Skeletal muscle satellite cell (primary cell): ENCODE results near the gene FEZF1.

Experiments used
- H3K27me3 ChIP-seq: 2 replicates; pipeline ENCODE4 v1.7.0; 2013; ENCODE audit warnings: low read length; ENCODE audit not compliant: control insufficient read depth, insufficient read depth
- H3K36me3 ChIP-seq: 2 replicates; pipeline ENCODE4 v1.7.0; 2013; ENCODE audit warnings: mild to moderate bottlenecking, control low read depth, low read length; ENCODE audit not compliant: insufficient read depth
- H3K4me1 ChIP-seq: 2 replicates; pipeline ENCODE4 v1.7.0; 2013; ENCODE audit warnings: low read length; ENCODE audit not compliant: control insufficient read depth, insufficient read depth
- H3K4me2 ChIP-seq: 2 replicates; pipeline ENCODE4 v1.7.0; 2013; ENCODE audit warnings: mild to moderate bottlenecking, low read length
- H3K4me3 ChIP-seq: 2 replicates; pipeline ENCODE4 v1.7.0; 2013; ENCODE audit warnings: low read length
- H3K9ac ChIP-seq: 2 replicates; pipeline ENCODE4 v1.7.0; 2013; ENCODE audit warnings: mild to moderate bottlenecking, low read depth, low read length, moderate library complexity
- H3K9me3 ChIP-seq: replicated peaks from 2 replicates; pipeline ENCODE4 v1.7.0; 2013; ENCODE audit warnings: mild to moderate bottlenecking, control low read depth, low read length

The FEZF1 gene

DNA sequence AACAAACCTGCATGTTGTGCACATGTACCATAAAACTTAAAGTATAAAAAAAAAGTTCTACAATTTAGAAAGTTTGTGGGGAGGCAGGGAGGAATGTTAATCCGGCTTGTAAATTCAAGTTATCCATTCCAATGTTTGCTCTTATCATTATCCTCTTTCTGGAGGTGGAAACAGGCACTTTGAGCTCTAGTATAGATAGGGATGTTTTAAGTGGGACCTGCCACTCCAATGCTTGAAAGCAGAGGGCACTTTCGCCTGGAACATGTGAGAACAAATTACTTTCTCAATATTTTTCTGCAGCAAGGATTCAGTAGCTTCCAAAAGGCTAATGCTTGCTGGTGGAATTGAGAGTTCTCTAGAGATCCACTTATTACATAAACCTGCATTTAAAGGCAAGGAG, 45.6 kb downstream of the FEZF1 start:
- H3K4me3 ChIP-seq, result no peak overlapping the region
- H3K27me3 ChIP-seq, result no peaks in the 10 kb centered on the region
- H3K9me3 ChIP-seq, result no peaks in the 10 kb centered on the region
- no peak overlapping the region for H3K9ac ChIP-seq
- H3K4me1 ChIP-seq, result no peaks in the 10 kb centered on the region
- H3K36me3 ChIP-seq, result no peaks in the 10 kb centered on the region
- H3K4me2 ChIP-seq, result no peak overlapping the region

- no peak overlapping the region for H3K4me2 ChIP-seq
Measured at GRCh38 chr7:122257056-122257455, 47.5 kb downstream of the FEZF1 start.

DNA sequence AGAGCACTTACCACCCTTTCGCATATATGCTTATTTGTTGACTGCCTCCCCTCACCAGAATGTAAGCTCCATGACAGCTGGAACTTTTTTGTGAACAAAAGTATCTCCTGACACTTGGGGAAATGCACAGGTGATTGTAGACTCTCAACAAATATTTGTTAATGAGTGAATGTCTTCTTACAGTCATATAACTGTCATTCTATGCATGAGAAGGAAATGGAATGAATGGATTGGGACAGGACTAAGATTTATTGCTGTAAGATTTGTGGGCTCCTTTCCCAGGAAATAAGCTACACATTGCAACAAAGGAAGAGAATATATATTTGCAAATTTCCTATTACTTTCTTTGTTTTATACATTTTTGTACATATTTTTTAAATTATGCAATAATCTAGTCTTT, 48.5 kb downstream of the FEZF1 start:
- Histone ChIP-seq H3K4me1 (no peaks in the 10 kb centered on the region), H3K36me3 (no peaks in the 10 kb centered on the region), H3K4me2 (no peak overlapping the region), H3K4me3 (no peak overlapping the region), H3K9me3 (no peaks in the 10 kb centered on the region), H3K27me3 (peaks cover 4% of the 10 kb centered on the region), H3K9ac (no peak overlapping the region)

More at GRCh38 chr7:122257056-122257455, 47.5 kb downstream of the FEZF1 start:
- H3K27me3 ChIP-seq, result peaks cover 4% of the 10 kb centered on the region
- no peaks in the 10 kb centered on the region for H3K36me3 ChIP-seq
- no peak overlapping the region for H3K9ac ChIP-seq
- no peaks in the 10 kb centered on the region for H3K9me3 ChIP-seq
- no peak overlapping the region for H3K4me3 ChIP-seq
- no peaks in the 10 kb centered on the region for H3K4me1 ChIP-seq

- H3K4me1 ChIP-seq, result no peaks in the 10 kb centered on the region
- H3K9me3 ChIP-seq, result no peaks in the 10 kb centered on the region
- H3K4me2 ChIP-seq, result no peak overlapping the region
- no peak overlapping the region for H3K4me3 ChIP-seq
- H3K27me3 ChIP-seq, result peaks cover 4% of the 10 kb centered on the region
- H3K36me3 ChIP-seq, result no peaks in the 10 kb centered on the region
- no peak overlapping the region for H3K9ac ChIP-seq
Measured at GRCh38 chr7:122255454-122255853, 49.1 kb downstream of the FEZF1 start.
